NCI-H1105 treated with DMSO at 0.1 percent for 48 hours (cell line): Measurements from ENCODE around the gene COL6A1.
"Not testable (repeated sequence)": the region's sequence is repeated elsewhere in the genome, so short reads cannot be mapped to it uniquely, and the experiment has no call there.

Source experiments
- DNase-seq: peaks from one replicate; lab custom pipeline; 2025; lab: John Stamatoyannopoulos, UW

Gene COL6A1

DNA sequence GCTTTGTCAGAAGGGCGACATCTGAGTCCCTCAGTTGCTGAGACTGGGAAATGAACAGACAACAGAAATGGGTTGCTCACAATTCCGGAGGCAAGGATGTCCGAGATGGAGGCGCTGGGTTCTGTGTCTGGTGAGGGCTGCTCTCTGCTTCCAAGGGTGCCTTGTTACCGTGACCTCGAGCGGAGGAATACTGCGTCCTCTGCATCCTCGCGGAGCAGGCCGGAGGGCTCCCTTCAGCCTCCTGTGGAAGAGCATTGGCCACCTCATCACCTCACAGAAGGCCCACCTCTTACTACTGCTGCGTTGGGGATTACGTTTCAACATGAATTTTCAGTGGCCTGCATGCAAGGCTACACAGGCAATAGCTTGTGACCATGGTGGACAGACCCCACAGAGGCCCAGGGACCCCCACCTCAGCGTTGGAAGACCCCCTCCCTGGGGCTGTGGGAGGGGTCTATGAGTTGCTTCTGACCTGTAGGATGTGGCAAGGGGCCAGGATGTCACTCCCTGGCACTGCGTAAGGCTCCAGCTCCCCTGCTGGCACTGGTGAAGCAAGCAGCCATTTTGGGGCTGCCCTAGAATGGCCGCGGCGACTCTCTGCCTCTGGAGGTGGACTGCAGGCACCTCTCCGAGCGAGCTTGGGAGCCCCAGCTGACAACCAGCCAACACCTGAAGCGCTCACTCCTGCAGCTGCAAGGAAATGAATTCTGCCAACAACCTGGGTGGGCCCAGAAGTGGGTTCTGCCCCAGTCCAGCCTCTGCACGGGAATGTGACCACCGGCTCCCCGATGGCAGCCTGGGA is 36.3 kb upstream of the COL6A1 start:
- DNase-seq, result no peak

DNA sequence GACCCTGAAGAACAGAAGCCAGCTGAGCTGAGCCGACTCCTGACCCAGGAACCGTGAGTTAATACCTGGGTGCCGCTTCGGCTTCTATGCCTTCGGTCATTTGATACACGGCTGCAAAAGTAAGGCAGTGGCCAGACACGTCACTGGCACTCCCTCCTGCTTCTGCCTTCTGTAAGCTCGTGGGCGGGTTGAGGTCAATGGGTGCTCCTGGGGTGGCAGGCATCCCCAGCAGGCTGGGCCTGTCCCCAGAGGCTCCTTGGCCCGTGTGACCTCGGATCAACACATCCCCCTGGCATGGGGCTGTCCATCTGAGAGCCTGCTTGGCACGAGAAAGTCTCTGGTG is 35.7 kb upstream of the COL6A1 start:
- no peak for DNase-seq

- DNase-seq, result no peak
These were observed 34.3 kb upstream of the COL6A1 start for GRCh38 chr21:45947296-45947695.

DNA sequence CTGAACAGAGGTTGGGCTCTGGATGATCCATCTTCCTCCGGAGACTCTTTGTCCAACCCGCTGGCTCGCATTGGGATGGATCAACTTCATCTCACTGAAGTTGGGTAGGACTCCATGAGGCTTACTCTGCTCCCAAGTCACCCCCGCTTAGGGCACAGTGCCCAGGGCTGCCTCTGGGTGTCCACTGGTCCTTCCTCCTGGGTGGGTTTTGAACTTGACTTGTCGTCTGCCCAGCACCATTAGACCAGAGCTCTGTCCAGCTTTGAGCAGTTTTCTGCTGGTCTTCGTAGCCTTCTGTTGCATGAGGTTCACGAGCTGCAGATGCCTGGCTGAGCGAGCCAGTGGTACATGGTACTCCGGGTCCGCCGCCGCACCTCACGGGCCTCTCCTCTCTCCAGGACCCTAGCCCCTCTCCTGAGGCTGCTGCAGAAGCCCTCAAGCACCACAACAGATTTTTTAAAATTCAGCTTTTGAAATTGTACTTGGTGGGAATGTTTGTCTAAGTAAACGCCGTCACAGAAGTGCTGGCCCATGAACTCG is 33.8 kb upstream of the COL6A1 start:
- DNase-seq, result no peak

DNA sequence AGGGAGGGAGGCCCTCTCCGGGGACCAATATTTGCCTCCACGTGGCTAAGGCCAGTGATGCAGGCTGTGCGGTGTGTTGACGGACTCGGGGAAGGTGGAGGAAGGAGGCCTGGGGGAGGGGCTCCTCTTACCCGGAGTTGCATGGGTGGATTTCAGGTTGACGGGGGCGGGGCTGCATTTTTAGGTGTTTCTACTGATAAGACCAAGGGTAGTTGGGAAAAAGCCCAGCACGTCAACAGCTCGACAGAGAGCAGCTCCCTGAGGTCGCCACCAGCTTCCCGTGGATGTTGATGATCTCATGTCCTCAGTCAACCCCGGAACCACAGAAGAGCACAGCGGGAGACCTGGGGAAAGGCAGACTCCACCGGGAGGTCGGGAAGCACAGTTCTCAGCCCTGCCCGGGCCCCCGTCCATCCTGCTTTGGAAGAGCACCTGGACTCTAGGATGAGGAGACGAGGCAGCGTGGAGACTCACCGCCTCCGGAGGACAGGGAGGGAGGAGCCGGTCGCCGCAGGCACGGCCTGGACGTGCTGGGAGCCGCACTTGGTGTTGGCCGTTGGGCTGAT is 32.9 kb upstream of the COL6A1 start:
- DNase-seq, result no peak

DNA sequence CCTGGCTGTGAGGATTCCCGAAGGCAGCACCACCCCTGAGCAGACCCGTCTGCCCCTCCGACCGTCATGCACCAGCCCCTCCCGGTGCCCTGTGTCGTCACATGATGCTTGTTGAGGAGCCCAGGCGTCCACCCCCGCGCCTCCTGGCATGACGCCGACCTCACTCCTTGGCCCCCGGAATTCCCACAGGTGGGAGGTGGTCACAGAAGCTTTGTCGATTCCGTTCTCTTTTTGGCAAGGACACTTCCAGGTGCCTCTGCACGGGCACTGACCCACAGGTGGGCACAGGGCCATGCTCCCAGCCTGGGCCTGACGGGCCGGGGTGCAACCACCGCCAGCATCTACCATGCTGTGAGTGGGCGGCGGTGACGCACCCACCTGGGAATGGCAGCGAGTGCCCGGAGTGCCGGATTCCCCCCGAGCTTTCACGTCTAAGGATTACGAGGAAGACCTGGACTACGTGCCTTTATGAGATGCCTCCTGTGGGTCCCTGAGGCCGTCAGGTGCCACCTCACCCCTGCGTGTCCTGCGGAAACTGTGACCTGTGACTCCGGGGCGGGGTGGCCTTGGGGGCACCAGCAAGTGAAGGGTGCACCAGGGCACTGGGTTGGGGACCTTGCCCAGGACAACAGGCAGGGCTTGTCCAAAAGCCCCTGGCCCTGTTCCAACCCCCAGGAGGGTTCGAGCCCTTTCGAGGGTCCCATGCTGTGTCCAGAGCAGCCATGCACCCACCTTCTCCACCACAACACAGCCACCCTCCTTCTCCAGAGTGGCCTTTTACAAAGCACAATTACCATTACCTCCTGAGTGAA is 31.4 kb upstream of the COL6A1 start:
- DNase-seq, result peak; percentile 26

- DNase-seq, result peak; percentile 70
These were observed 30.6 kb upstream of the COL6A1 start for GRCh38 chr21:45950740-45951515.

GRCh38 chr21:45951676-45952075 is 29.9 kb upstream of the COL6A1 start:
- no peak for DNase-seq

- not testable (repeated sequence) for DNase-seq
These were observed 29.0 kb upstream of the COL6A1 start for GRCh38 chr21:45952527-45952926.

DNA sequence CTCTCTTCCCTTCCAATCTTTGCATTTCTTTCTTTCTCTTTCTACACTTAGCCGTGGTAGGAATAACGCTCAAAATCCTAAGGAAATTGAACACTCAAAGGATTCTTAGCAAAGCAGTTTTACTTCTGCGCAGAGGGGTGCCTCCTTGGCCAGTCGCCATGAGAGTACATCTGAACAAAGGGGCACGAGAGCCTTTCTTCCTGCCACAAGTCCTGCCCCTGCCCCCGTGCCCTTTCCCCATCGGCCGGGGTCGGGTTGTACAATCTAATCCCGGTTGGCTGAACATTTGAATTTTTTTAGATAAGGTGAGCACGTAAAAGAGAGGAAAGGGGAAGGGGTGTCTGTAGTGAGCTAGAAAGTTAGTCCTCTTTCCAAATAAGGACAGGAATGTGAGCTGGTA is 28.6 kb upstream of the COL6A1 start:
- no peak for DNase-seq

GRCh38 chr21:45954261-45954660 is 27.3 kb upstream of the COL6A1 start:
- DNase-seq, result no peak

DNA sequence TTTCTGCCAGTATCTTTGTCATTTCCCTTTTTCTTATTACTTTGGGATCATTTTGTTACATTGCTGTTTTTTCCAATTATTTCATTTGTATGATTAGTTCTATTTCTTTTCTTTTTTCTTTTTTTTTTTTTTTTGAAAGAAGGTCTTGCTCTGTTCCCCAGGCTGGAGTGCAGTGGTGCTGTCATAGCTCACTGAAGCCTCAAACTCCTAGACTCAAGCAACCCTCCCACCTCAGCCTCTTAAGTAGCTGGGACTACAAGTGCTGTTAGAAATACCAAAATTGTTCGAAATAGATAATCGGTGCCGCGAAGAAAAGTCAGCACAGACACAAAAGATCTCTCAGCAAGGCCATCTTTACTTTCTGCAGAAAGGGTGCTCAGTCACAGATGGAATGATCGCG is 26.6 kb upstream of the COL6A1 start:
- DNase-seq, result no peak

DNA sequence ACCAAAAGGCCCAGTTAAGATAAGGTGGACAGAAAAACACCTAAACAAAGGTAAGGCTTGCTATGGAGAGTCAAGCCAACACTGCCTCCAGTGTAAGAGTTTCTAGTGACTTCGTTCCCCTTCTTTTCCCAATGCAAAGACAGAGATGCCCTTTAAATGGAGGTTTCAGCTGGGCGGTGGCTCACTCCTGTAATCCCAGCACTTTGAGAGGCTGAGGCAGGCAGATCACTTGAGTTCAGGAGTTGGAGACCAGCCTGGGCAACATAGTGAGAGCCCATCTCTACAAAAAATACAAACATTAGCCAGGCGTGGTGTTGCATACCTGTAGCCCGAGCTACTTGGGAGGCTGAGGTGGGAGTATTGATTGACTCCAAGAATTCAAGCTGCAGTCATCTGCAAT is 24.0 kb upstream of the COL6A1 start:
- no peak for DNase-seq

- no peak for DNase-seq
These were observed 23.5 kb upstream of the COL6A1 start for GRCh38 chr21:45957981-45958600.

GRCh38 chr21:45959182-45959581 is 22.4 kb upstream of the COL6A1 start:
- no peak for DNase-seq

DNA sequence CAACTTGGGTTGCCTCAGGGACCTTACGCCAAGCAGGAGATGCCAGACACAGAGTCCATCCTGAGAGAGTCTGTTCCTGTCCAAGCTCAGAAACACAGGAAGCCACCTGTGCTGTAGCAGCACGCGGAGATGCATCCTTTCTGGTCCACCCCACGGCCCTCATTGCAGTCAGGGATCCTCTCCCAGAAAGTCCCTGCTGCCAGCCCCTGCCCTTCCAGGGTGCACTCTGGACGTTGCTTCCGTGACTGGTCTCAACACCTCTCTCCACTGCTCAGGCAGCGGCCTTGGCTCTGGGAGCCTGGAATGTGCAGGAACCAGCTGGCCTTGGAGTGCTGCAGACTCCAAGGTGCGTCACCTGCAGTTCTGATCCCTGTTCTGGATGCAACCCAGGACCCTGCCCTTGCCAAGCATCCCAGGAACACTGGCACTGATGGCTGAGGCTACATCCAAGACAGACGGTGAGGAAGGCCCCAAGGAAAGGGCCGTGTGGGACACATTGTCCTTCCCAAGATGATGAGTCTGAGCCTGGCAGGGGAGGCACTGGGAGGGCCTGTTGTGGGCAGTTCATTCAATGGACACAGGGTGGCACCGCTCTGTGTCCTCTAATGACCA is 21.7 kb upstream of the COL6A1 start:
- no peak for DNase-seq

- not testable (repeated sequence) for DNase-seq
These were observed 20.2 kb upstream of the COL6A1 start for GRCh38 chr21:45961408-45961807.

DNA sequence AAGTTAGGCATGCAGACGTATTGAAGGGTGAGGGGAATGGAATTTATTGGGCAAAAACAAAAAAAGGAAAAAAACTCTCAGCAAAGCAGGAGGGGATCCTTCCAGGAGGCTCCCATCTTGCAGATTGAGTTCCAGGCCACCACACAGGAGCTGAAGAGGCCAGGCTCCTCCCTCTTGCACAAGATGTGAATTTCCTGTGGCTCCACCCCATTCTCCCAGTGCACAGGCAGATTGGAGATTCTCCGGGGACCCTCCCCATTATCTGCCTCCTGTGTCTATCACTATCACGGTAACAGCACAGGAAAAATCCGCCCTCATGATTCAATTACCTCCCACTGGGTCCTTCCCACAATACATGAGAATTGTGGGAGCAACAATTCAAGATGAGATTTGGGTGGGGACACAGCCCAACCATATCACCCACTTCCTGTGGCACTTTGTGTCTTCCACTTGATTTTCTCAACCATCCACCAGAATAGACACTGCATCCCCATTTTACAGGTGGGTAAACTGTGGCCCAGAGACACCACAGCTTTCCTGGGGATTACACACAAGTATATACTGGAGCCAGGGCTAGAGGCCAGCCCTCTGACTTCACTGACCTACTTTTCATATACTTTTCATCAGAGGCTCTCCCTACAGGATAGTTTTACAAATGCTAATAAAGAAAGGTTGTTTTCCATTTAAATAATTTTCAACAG is 18.9 kb upstream of the COL6A1 start:
- DNase-seq, result no peak

- no peak for DNase-seq
These were observed 18.4 kb upstream of the COL6A1 start for GRCh38 chr21:45963232-45963570.

- DNase-seq, result no peak
These were observed 16.9 kb upstream of the COL6A1 start for GRCh38 chr21:45964649-45965048.
